ENCODE measurements around the gene ADARB2. TPM values are rescaled to one million over a fixed set of nuclear protein-coding genes. Genes with fewer than 3 reads are reported as not detected.
A peak's percentile ranks its signal among the peaks of the same experiment; 100 is the strongest.

ADARB2 gene
- total and polyA plus RNA-seq, 11 donors, result 0.07 to 1.2 (median 0.28) TPM; not detected in 4

- peak in 1 of 5 donors; percentile 25 for DNase-seq
- H3K27ac ChIP-seq, result no peak overlapping the region
- no peak overlapping the region for H3K4me3 ChIP-seq
- TF ChIP-seq CTCF (IDR thresholded peaks at IDR 0.05), result no peak
- no peak for TF ChIP-seq POLR2A (IDR thresholded peaks at IDR 0.05)
- peaks cover 0 to 3% (median 0%) of the 10 kb centered on the region in 9 donors for H3K27me3 ChIP-seq
- peaks cover 0 to 7% (median 0%) of the 10 kb centered on the region in 12 donors for H3K4me1 ChIP-seq
- no peak for ATAC-seq
- intact Hi-C loops (cut with DNase I), result no loop called here
- WGBS, 4 donors, result 85 to 90% (median 85%) methylated on average over 13 of the region's 13 CpGs
- H3K36me3 ChIP-seq, result no peaks in the 10 kb centered on the region
- H3K9me3 ChIP-seq, result peaks cover 0 to 16% (median 4%) of the 10 kb centered on the region in 12 donors
Measured at GRCh38 chr10:1150638-1150955, 586.7 kb downstream of the ADARB2 start.

- DNase-seq, result peak in 4 of 5 donors; percentile 45 to 66 (median 58)
- H3K4me1 ChIP-seq, result peaks cover 0 to 7% (median 0%) of the 10 kb centered on the region in 12 donors
- H3K36me3 ChIP-seq, result no peaks in the 10 kb centered on the region
- intact Hi-C loops (cut with DNase I), result no loop called here
- peaks cover 0 to 3% (median 0%) of the 10 kb centered on the region in 9 donors for H3K27me3 ChIP-seq
- no peak overlapping the region for H3K27ac ChIP-seq
- TF ChIP-seq POLR2A (IDR thresholded peaks at IDR 0.05) (no peak), CTCF (IDR thresholded peaks at IDR 0.05) (no peak)
- peak; percentile 90 to 96 (median 90) for ATAC-seq
- WGBS, 4 donors, result 36 to 43% (median 39%) methylated on average over 21 to 23 of the region's 23 CpGs
- peaks cover 0 to 22% (median 5%) of the 10 kb centered on the region in 12 donors for H3K9me3 ChIP-seq
- peak overlapping the region in 1 of 12 donors; percentile 8 for H3K4me3 ChIP-seq
Measured at GRCh38 chr10:1149793-1150637, 587.3 kb downstream of the ADARB2 start.

- TF ChIP-seq CTCF (IDR thresholded peaks at IDR 0.05), result no peak
- no peak for TF ChIP-seq POLR2A (IDR thresholded peaks at IDR 0.05)
- no peak for ATAC-seq
- H3K4me1 ChIP-seq, result peaks cover 0 to 7% (median 0%) of the 10 kb centered on the region in 12 donors
- H3K27me3 ChIP-seq, result peaks cover 0 to 3% (median 0%) of the 10 kb centered on the region in 9 donors
- H3K36me3 ChIP-seq, result no peaks in the 10 kb centered on the region
- intact Hi-C loops (cut with DNase I), result no loop called here
- WGBS, 4 donors, result 83 to 87% (median 86%) methylated on average over 17 of the region's 17 CpGs
- peaks cover 0 to 22% (median 5%) of the 10 kb centered on the region in 12 donors for H3K9me3 ChIP-seq
- peak in 1 of 5 donors; percentile 33 for DNase-seq
- H3K4me3 ChIP-seq, result no peak overlapping the region
- no peak overlapping the region for H3K27ac ChIP-seq
Measured at GRCh38 chr10:1148855-1149605, 588.3 kb downstream of the ADARB2 start.

GRCh38 chr10:1147810-1148209 is 589.5 kb downstream of the ADARB2 start:
- Histone ChIP-seq H3K27ac (no peak overlapping the region), H3K4me3 (no peak overlapping the region), H3K27me3 (peaks cover 0 to 3% (median 0%) of the 10 kb centered on the region in 9 donors), H3K36me3 (no peaks in the 10 kb centered on the region), H3K9me3 (peaks cover 0 to 22% (median 5%) of the 10 kb centered on the region in 12 donors), H3K4me1 (peaks cover 0 to 7% (median 0%) of the 10 kb centered on the region in 12 donors)
- DNase-seq, result peak in 1 of 5 donors; percentile 32
- intact Hi-C loops (cut with DNase I), result no loop called here
- ATAC-seq, result no peak
- TF ChIP-seq POLR2A (IDR thresholded peaks at IDR 0.05) (no peak), CTCF (IDR thresholded peaks at IDR 0.05) (no peak)
- 60 to 90% (median 70%) methylated on average over 4 to 5 of the region's 5 CpGs for WGBS, 4 donors
